Lung (tissue), 12 donors: Measurements from ENCODE around the gene CAMSAP3. TPM values are rescaled to one million over a fixed set of nuclear protein-coding genes. Genes with fewer than 3 reads are reported as not detected.

Experiments used
- ATAC-seq: fragments of 200-7000 bp; cut with Tn5 transposase; one replicate; pipeline ENCODE4 v1.9.1; 2020; ENCODE audit warnings: moderate number of reproducible peaks; ENCODE audit not compliant: insufficient read depth, low FRiP score
- DNase-seq, 3 donors: peaks; one replicate each; pipeline ENCODE4 v3.0.0-alpha.2; 2013 to 2017
- H3K27ac ChIP-seq, 2 donors: one replicate each; pipeline ENCODE4 v1.5.1; 2013; ENCODE audit warnings: mild to moderate bottlenecking in 2 of 2, moderate library complexity in 2 of 2, control low read depth in 1 of 2, inconsistent platforms in 1 of 2, low read depth in 1 of 2, low read length in 1 of 2
- H3K27me3 ChIP-seq, 3 donors: one replicate each; pipeline ENCODE4 v1.5.1; 2013; ENCODE audit warnings: low read length in 2 of 3; ENCODE audit not compliant: control insufficient read depth in 3 of 3, insufficient read depth in 3 of 3
- H3K36me3 ChIP-seq, 4 donors: one replicate each; pipeline ENCODE4 v1.5.1; 2013; ENCODE audit warnings: low read length in 4 of 4, mild to moderate bottlenecking in 1 of 4, moderate library complexity in 1 of 4; ENCODE audit not compliant: control insufficient read depth in 4 of 4, insufficient read depth in 4 of 4
- H3K4me1 ChIP-seq, 5 donors: one replicate each; pipeline ENCODE4 v1.5.1; 2013; ENCODE audit warnings: low read length in 5 of 5, mild to moderate bottlenecking in 2 of 5, moderate library complexity in 1 of 5; ENCODE audit not compliant: control insufficient read depth in 5 of 5, insufficient read depth in 5 of 5
- H3K4me3 ChIP-seq: one replicate; pipeline ENCODE4 v1.5.1; 2013; ENCODE audit warnings: mild to moderate bottlenecking, control low read depth, moderate library complexity
- H3K9ac ChIP-seq, 2 donors: one replicate each; pipeline ENCODE4 v1.5.1; 2013; ENCODE audit warnings: low read length in 2 of 2, control low read depth in 1 of 2; ENCODE audit not compliant: insufficient read depth in 1 of 2
- H3K9me3 ChIP-seq, 4 donors: one replicate each; pipeline ENCODE4 v1.5.1; 2013; ENCODE audit warnings: low read length in 3 of 4, mild to moderate bottlenecking in 1 of 4, moderate library complexity in 1 of 4; ENCODE audit not compliant: control insufficient read depth in 4 of 4, insufficient read depth in 3 of 4
- CTCF ChIP-seq: IDR thresholded peaks from 2 replicates; pipeline ENCODE4 v1.5.1; 2012; ENCODE audit warnings: mild to moderate bottlenecking; ENCODE audit errors: control extremely low read depth, extremely low read depth
- WGBS, 2 donors: extraction: QIAGEN DNeasy Blood & Tissue Kit; methylation state at CpG; one replicate each; pipeline ENCODE4 v1.1.7; 2013; 5-methylcytosine and 5-hydroxymethylcytosine counted together
- polyA plus RNA-seq, 2 donors: library from polyadenylated mRNA; stranded (reverse); fragments of 200-250 nt; gene quantifications; one replicate each; pipeline ENCODE4 v1.2.1, GENCODE V29; 2013
- total RNA-seq, 2 donors: library from RNA; depleted of rRNA in 1 of 2; stranded (reverse); fragments of >200 nt in 1 of 2; gene quantifications; one replicate each; pipeline ENCODE4 v1.2.1, GENCODE V29; 2014 to 2021
- donor health status: control.
- donor health status: control.
- donor health status: Bipolar disorder and iron deficiency.
- donor health status: healthy.
- donor health status: DM: yes; HTN: yes; CAD: no.

The CAMSAP3 gene
- total and polyA plus RNA-seq, 4 donors: 9.2 to 30.4 (median 19.2) TPM

- H3K4me1 ChIP-seq: peaks cover 7 to 18% (median 11%) of the 10 kb centered on the region in 5 donors
- H3K9ac ChIP-seq: no peak overlapping the region
- no peak for DNase-seq
- peaks cover 14 to 59% (median 25%) of the 10 kb centered on the region in 4 donors for H3K36me3 ChIP-seq
- no peak for TF ChIP-seq CTCF
- no peak overlapping the region for H3K4me3 ChIP-seq
- no peak overlapping the region for H3K27ac ChIP-seq
- no peaks in the 10 kb centered on the region for H3K9me3 ChIP-seq
- WGBS, 2 donors: 97 to 98% methylated on average over 31 to 34 of the region's 34 CpGs
- no peaks in the 10 kb centered on the region for H3K27me3 ChIP-seq
- ATAC-seq: no peak
Observed at GRCh38 chr19:7625763-7626372, 30.2 kb downstream of the CAMSAP3 start.

- no peak for TF ChIP-seq CTCF
- ATAC-seq (no peak), DNase-seq (no peak)
- Histone ChIP-seq H3K27me3 (no peaks in the 10 kb centered on the region), H3K9ac (no peak overlapping the region), H3K27ac (no peak overlapping the region), H3K4me3 (no peak overlapping the region), H3K9me3 (no peaks in the 10 kb centered on the region), H3K36me3 (peaks cover 4 to 50% (median 17%) of the 10 kb centered on the region in 4 donors), H3K4me1 (peaks cover 7 to 19% (median 12%) of the 10 kb centered on the region in 5 donors)
- WGBS, 2 donors: 96% methylated on average over 22 to 24 of the region's 24 CpGs
Observed at GRCh38 chr19:7627166-7627565, 31.5 kb downstream of the CAMSAP3 start.

GRCh38 chr19:7628589-7629311, 33.1 kb downstream of the CAMSAP3 start:
- WGBS, 2 donors: 5 to 7% methylated on average over 15 of the region's 15 CpGs
- peak overlapping the region; percentile 80 for H3K4me3 ChIP-seq
- H3K9me3 ChIP-seq: no peaks in the 10 kb centered on the region
- no peaks in the 10 kb centered on the region for H3K27me3 ChIP-seq
- DNase-seq (no peak), ATAC-seq (no peak)
- H3K9ac ChIP-seq: peak overlapping the region; percentile 91 to 95
- peak overlapping the region; percentile 73 to 87 for H3K27ac ChIP-seq
- TF ChIP-seq CTCF: no peak
- peaks cover 0 to 42% (median 12%) of the 10 kb centered on the region in 4 donors for H3K36me3 ChIP-seq
- H3K4me1 ChIP-seq: peaks cover 7 to 19% (median 12%) of the 10 kb centered on the region in 5 donors
